GM23338 (cell line): ENCODE data around the gene ACAT2.

Experiments
- EZH2 ChIP-seq: fragments of 200-600 bp; sonication (generic); IDR thresholded peaks from one replicate; pipeline ENCODE4 v1.8.0; 2017; ENCODE audit warnings: antibody characterized with exemption, mild to moderate bottlenecking, low read depth; ENCODE audit not compliant: unreplicated experiment
- POLR2AphosphoS5 ChIP-seq: IDR thresholded peaks from 2 replicates; pipeline ENCODE4 v1.6.1; 2016; ENCODE audit warnings: antibody characterized with exemption, low read depth
- TF ChIP-seq, protein P1 (sequence below), 2 experiments: fragments of 200-600 bp in 1 of 2; sonication (generic) in 1 of 2; conservative IDR thresholded peaks; 2 replicates each; pipeline versions ENCODE4 v1.5.1 to v1.6.1; 2016 to 2017; ENCODE audit warnings: antibody characterized with exemption in 2 of 2, low read depth in 2 of 2, mild to moderate bottlenecking in 2 of 2, moderate library complexity in 1 of 2

GRCh38 chr6:159715166-159715565 is 46.7 kb upstream of the ACAT2 start:
- TF ChIP-seq, protein P1, sequence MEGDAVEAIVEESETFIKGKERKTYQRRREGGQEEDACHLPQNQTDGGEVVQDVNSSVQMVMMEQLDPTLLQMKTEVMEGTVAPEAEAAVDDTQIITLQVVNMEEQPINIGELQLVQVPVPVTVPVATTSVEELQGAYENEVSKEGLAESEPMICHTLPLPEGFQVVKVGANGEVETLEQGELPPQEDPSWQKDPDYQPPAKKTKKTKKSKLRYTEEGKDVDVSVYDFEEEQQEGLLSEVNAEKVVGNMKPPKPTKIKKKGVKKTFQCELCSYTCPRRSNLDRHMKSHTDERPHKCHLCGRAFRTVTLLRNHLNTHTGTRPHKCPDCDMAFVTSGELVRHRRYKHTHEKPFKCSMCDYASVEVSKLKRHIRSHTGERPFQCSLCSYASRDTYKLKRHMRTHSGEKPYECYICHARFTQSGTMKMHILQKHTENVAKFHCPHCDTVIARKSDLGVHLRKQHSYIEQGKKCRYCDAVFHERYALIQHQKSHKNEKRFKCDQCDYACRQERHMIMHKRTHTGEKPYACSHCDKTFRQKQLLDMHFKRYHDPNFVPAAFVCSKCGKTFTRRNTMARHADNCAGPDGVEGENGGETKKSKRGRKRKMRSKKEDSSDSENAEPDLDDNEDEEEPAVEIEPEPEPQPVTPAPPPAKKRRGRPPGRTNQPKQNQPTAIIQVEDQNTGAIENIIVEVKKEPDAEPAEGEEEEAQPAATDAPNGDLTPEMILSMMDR (conservative IDR thresholded peaks at IDR 0.05; ENCODE audit: low read depth in 2 of 2), result no peak
- TF ChIP-seq EZH2 (no peak), POLR2AphosphoS5 (no peak)
